Psoas muscle (tissue), 8 donors: ENCODE measurements around the gene MCCD1. TPM values are rescaled to one million over a fixed set of nuclear protein-coding genes. Genes with fewer than 3 reads are reported as not detected.

Source experiments
- ATAC-seq, 4 donors: fragments of 200-7000 bp; cut with Tn5 transposase; one replicate each; pipeline ENCODE4 v1.9.1; 2020; ENCODE audit warnings: moderate library complexity in 3 of 4, mild to moderate bottlenecking in 2 of 4
- DNase-seq, 2 donors: peaks; one replicate each; pipeline ENCODE4 v3.0.0-alpha.2; 2020
- H3K27ac ChIP-seq: fragments of 200-600 bp; one replicate; pipeline ENCODE4 v1.8.0; 2022
- H3K27me3 ChIP-seq, 3 donors: fragments of 200-600 bp in 1 of 3; one replicate each; pipeline versions ENCODE4 v1.6.1 to v1.8.0; 2013 to 2022; ENCODE audit warnings: low read length in 2 of 3, mild to moderate bottlenecking in 2 of 3, moderate library complexity in 1 of 3; ENCODE audit not compliant: insufficient read depth in 3 of 3
- H3K36me3 ChIP-seq, 2 donors: fragments of 200-600 bp in 1 of 2; one replicate each; pipeline versions ENCODE4 v1.6.1 to v1.8.0; 2013 to 2022; ENCODE audit warnings: low read depth in 1 of 2, mild to moderate bottlenecking in 1 of 2, moderate library complexity in 1 of 2; ENCODE audit not compliant: insufficient read depth in 1 of 2
- H3K4me1 ChIP-seq: fragments of 200-600 bp; one replicate; pipeline ENCODE4 v1.8.0; 2022
- H3K4me3 ChIP-seq: fragments of 200-600 bp; one replicate; pipeline ENCODE4 v1.8.0; 2022; ENCODE audit warnings: mild to moderate bottlenecking
- H3K9me3 ChIP-seq: fragments of 200-600 bp; one replicate; pipeline ENCODE4 v1.8.0; 2022
- WGBS, 3 donors: extraction: QIAGEN DNeasy Blood & Tissue Kit; methylation state at CpG; one replicate each; pipeline versions ENCODE4 v1.1.6 to v1.1.7; 2013; 5-methylcytosine and 5-hydroxymethylcytosine counted together
- intact Hi-C, 2 donors: fragments of 100-400 bp; cut with DNase I; formaldehyde crosslinking; loops; one replicate each; pipeline versions ENCODE4 v1.11.0 to v1.14.2; 2022
- polyA plus RNA-seq, 3 donors: library from polyadenylated mRNA; stranded (reverse); fragments of 200-250 nt; gene quantifications; one replicate each; pipeline ENCODE4 v1.2.3, GENCODE V29; 2013
- total RNA-seq, 4 donors: library from RNA; stranded (reverse); fragmentation: NEBNext Ultra II Directional in 2 of 4; extraction: Animal tissue kit (Norgen Biotek cat#: 25700) in 2 of 4; gene quantifications; one replicate each; pipeline versions ENCODE4 v1.2.1 to v1.2.4, GENCODE V29; 2021 to 2023
- TF ChIP-seq, protein P1 (sequence below): fragments of 200-600 bp; IDR thresholded peaks from one replicate; pipeline ENCODE4 v1.8.0; 2022; ENCODE audit warnings: antibody characterized with exemption
- donor health status: healthy with polysubstance abuse.
- donor health status: DM: no; HTN: no; CAD: no; lungs with moderate emphysema.
- donor health status: Bipolar disorder and iron deficiency.
- donor health status: healthy.
- donor health status: DM: yes; HTN: yes; CAD: no.
- donor health status: DM: no; HTN: no; CAD: no.
- donor health status: DM: no; HTN: no; CAD: no.
- donor health status: DM: yes; HTN: yes; CAD: no.

Gene MCCD1
- total and polyA plus RNA-seq, 7 donors = not detected

DNA sequence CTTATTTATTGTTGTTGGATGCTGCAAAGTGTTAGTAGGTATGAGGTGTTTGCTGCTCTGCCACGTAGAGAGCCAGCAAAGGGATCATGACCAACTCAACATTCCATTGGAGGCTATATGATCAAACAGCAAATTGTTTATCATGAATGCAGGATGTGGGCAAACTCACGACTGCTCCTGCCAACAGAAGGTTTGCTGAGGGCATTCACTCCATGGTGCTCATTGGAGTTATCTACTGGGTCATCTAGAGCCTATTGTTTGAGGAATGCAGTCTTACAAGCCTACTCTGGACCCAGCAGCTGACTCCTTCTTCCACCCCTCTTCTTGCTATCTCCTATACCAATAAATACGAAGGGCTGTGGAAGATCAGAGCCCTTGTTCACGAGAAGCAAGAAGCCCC is 18.8 kb upstream of the MCCD1 start:
- H3K27ac ChIP-seq = no peak overlapping the region
- no peaks in the 10 kb centered on the region for H3K4me1 ChIP-seq
- no peaks in the 10 kb centered on the region for H3K9me3 ChIP-seq
- intact Hi-C loops = no loop called here
- DNase-seq = no peak
- no peak overlapping the region for H3K4me3 ChIP-seq
- WGBS, 3 donors = 69 to 77% (median 72%) methylated on average over 4 of the region's 4 CpGs
- no peaks in the 10 kb centered on the region for H3K36me3 ChIP-seq
- peaks cover 0 to 2% (median 0%) of the 10 kb centered on the region in 3 donors for H3K27me3 ChIP-seq
- TF ChIP-seq, protein P1, sequence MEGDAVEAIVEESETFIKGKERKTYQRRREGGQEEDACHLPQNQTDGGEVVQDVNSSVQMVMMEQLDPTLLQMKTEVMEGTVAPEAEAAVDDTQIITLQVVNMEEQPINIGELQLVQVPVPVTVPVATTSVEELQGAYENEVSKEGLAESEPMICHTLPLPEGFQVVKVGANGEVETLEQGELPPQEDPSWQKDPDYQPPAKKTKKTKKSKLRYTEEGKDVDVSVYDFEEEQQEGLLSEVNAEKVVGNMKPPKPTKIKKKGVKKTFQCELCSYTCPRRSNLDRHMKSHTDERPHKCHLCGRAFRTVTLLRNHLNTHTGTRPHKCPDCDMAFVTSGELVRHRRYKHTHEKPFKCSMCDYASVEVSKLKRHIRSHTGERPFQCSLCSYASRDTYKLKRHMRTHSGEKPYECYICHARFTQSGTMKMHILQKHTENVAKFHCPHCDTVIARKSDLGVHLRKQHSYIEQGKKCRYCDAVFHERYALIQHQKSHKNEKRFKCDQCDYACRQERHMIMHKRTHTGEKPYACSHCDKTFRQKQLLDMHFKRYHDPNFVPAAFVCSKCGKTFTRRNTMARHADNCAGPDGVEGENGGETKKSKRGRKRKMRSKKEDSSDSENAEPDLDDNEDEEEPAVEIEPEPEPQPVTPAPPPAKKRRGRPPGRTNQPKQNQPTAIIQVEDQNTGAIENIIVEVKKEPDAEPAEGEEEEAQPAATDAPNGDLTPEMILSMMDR = no peak
- no peak for ATAC-seq

GRCh38 chr6:31513456-31514165 is 15.2 kb upstream of the MCCD1 start:
- ATAC-seq (no peak), DNase-seq (no peak)
- no peak overlapping the region for H3K4me3 ChIP-seq
- no peaks in the 10 kb centered on the region for H3K9me3 ChIP-seq
- H3K27me3 ChIP-seq = peaks cover 0 to 3% (median 2%) of the 10 kb centered on the region in 3 donors
- H3K4me1 ChIP-seq = no peaks in the 10 kb centered on the region
- no peaks in the 10 kb centered on the region for H3K36me3 ChIP-seq
- intact Hi-C loops = no loop called here
- WGBS, 3 donors = 51 to 59% (median 55%) methylated on average over 5 of the region's 5 CpGs
- no peak overlapping the region for H3K27ac ChIP-seq
- TF ChIP-seq, protein P1 = no peak

DNA sequence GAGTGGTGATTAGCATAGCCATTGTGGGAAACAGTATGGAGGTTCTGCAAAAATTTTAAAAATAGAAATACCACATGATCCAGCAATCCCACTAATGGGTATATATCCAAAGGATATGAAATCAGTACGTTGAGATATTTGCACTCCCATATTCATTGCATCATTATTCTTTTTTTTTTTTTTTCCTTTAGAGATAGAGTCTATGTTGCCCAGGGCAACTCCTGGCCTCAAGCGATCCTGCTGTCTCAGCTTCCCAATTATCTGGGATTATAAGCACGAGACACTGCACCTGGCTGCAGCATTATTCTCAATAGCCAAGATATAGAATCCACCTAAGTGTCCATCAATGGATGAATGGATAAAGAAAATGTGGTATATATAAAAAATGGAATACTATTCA is 6.9 kb upstream of the MCCD1 start:
- intact Hi-C loops = no loop called here
- Histone ChIP-seq H3K27ac (no peak overlapping the region), H3K4me3 (no peak overlapping the region), H3K9me3 (no peaks in the 10 kb centered on the region), H3K27me3 (peaks cover 0 to 3% (median 0%) of the 10 kb centered on the region in 3 donors), H3K4me1 (no peaks in the 10 kb centered on the region), H3K36me3 (no peaks in the 10 kb centered on the region)
- no peak for DNase-seq
- ATAC-seq = no peak
- WGBS, 3 donors = 72 to 76% (median 75%) methylated on average over 3 of the region's 3 CpGs
- TF ChIP-seq, protein P1 = no peak

GRCh38 chr6:31525553-31525931 is 3.2 kb upstream of the MCCD1 start:
- H3K27me3 ChIP-seq = no peaks in the 10 kb centered on the region
- no peak for DNase-seq
- H3K9me3 ChIP-seq = no peaks in the 10 kb centered on the region
- ATAC-seq = no peak
- H3K27ac ChIP-seq = no peak overlapping the region
- TF ChIP-seq, protein P1 = no peak
- H3K36me3 ChIP-seq = peaks cover 0 to 12% of the 10 kb centered on the region in 2 donors
- WGBS, 3 donors = 68 to 74% (median 72%) methylated on average over 8 of the region's 8 CpGs
- no peak overlapping the region for H3K4me3 ChIP-seq
- H3K4me1 ChIP-seq = no peaks in the 10 kb centered on the region
- intact Hi-C loops = no loop called here
